Skeletal muscle cell (primary cell): ENCODE measurements around the gene GNAT1.

Experiments used
- DNase-seq: peaks from one replicate; pipeline ENCODE4 v3.0.0-alpha.2; 2010; ENCODE audit warnings: low read depth
- H3K4me3 ChIP-seq: 2 replicates; pipeline ENCODE4 v1.5.1; 2011; ENCODE audit warnings: low read depth, mild to moderate bottlenecking, control low read depth, low read length, moderate library complexity

Gene GNAT1

DNA sequence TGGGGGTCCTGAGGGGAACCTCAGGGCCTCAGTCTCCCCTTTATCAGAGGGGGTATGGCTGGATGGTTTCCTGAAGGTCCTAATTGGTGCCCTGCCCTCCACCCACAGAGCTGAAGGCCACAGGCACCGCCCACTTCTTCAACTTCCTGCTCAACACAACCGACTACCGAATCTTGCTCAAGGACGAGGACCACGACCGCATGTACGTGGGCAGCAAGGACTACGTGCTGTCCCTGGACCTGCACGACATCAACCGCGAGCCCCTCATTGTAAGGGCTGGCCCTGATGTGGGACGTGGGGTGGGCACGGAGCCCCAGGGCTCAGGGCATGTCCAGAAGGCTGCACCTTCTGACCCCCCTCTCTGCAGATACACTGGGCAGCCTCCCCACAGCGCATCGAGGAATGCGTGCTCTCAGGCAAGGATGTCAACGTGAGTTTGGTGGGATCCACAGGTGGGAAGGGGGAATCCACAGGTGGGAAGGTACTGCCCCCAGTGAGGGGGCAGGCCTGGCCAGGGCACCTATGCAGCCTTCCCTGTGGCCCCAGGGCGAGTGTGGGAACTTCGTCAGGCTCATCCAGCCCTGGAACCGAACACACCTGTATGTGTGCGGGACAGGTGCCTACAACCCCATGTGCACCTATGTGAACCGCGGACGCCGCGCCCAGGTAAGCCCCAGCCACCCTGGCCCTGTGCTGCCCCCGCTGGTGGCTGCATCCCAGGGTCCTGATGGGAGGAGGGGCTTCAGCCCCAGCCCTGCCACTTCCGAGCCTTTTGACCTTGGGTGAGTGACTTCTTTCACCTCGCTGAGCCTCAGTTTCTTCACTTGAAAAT, 17.5 kb upstream of the GNAT1 start:
- H3K4me3 ChIP-seq = no peak overlapping the region
- DNase-seq = no peak

DNA sequence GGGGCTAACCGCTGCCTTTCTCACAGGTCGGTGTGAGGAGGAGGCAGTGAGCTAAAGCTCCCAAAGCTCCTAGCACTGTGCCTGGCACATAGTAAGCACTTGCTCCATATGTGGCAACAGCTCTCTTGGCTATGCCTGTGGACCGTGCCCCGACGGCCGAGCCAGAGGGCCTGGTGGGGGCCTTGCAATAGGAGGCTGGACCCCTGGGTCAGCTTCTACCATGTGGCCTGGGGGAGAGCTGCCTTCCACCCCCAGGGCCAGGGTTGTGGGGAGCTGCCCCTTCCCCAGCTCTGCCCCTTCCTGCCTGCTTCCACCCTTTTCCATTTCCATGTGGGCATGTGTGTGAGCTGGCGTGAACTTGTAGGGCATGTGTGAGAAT, 16.9 kb upstream of the GNAT1 start:
- DNase-seq = no peak
- H3K4me3 ChIP-seq = no peak overlapping the region

DNA sequence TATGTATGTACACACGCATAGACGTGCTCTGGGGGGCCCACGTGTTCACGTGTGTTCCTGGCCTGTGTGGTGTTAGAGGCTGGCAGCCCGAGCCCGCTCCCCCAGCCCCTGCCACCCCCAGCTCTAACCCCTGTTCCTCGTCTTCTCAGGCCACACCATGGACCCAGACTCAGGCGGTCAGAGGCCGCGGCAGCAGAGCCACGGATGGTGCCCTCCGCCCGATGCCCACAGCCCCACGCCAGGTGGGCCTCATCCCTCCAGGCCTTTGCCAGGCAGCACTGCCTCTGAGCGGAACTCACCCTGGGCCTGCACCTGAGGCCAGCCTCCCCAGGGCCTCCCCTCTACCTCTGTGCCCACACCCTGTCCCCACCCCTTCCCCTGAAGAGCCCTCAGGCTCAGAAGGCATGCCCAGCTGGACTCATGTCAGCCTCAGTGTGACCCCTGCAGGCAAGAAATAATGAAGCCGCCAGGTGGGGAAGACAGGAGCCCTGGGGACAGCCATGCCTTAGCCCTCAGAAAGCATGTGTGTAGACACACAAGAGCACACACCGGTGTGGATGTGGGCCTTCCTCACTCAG, 16.4 kb upstream of the GNAT1 start:
- no peak for DNase-seq
- H3K4me3 ChIP-seq = no peak overlapping the region

DNA sequence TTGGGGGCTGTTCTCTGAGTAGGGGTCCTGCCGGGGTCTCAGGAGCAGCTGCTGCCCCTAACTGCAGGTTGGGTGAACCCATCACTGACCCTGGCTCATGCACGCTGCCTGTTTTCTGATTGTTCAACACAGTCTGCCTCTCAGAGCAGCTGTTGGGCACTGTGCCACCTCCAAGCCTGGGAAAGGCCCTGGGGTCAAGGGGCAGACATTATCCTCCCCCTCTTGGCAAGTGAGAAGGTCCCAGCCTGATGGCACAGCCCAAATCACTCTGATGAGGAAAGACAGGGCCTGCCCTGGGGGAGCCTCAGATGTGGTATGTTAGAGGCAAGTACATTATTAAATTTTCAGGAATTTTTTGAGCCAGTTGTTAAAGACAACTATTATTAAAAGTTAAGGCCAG, 14.1 kb upstream of the GNAT1 start:
- H3K4me3 ChIP-seq = no peak overlapping the region
- no peak for DNase-seq

DNA sequence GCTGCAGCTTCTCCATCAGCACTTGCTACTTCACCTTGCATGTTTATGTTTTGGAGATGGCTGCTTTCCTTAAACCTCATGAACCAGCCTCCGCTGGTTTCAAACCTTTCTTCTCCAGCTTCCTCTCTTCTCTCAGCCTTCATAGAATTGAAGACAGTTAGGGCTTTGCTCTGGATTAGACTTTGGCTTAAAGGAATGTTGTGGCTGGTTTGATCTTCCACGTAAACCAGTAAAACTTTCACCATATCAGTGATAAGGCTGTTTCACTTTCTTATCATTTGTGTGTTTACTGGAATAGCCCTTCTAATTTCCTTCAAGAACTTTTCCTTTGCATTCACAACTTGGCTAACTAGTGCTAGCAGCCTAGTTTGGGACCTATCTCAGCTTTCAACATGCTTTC, 11.7 kb upstream of the GNAT1 start:
- DNase-seq = no peak
- H3K4me3 ChIP-seq = no peak overlapping the region

DNA sequence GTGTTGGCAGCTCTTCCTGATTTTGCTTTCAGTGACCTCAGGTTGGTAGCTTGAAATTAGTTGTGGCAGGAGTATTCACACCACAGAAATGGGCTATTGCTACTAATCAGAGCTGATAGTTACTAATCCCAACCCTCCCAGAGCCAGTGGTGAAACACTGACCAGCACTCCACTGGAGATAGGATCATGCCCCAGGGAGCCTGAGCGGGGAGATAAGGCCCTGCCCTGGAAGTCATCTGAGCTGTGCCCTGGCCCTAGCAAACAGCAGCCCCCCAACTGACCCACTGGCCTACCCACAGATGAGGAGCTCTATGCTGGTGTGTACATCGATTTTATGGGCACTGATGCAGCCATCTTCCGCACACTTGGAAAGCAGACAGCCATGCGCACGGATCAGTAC, 9.4 kb upstream of the GNAT1 start:
- no peak overlapping the region for H3K4me3 ChIP-seq
- no peak for DNase-seq

DNA sequence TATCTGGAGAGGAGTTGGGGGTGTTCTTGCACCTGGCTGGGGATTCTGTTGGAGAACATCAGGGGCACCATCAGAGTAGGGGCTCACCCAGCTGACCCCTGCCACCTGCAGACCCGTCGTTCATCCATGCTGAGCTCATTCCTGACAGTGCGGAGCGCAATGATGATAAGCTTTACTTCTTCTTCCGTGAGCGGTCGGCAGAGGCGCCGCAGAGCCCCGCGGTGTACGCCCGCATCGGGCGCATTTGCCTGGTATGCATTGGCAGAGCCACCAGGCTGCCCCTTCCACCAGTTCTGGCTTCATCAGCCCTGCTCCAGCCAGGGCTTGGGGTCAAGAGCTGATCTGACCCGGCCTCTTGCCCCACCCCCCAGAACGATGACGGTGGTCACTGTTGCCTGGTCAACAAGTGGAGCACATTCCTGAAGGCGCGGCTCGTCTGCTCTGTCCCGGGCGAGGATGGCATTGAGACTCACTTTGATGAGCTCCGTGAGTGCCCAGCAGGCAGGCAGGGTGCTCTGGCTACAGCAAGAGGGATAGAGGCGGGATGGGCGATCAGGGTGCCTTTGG, 8.8 kb upstream of the GNAT1 start:
- H3K4me3 ChIP-seq = no peak overlapping the region

DNA sequence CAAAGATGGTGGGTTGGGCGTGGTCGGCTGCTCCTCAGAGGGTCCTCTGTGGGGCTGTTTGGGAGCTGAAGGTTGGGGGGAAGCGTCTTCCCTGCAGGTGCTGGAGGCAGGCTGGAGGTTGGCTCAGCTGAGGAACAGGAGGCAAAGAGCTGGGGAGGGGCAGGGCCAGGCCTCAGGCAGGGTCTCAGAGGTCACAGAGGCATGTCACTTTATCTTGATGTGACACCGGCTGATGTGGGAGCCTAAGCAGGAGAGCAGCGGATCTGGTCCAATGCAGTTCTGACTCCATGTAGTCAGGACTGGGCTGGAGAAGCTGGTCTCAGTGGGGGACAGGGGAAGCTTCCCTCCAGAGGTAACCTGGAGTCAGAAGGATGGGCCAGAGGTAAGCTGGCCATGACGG, 7.7 kb upstream of the GNAT1 start:
- no peak for DNase-seq

More for the DNA sequence above, 8.8 kb upstream of the GNAT1 start:
- no peak for DNase-seq

DNA sequence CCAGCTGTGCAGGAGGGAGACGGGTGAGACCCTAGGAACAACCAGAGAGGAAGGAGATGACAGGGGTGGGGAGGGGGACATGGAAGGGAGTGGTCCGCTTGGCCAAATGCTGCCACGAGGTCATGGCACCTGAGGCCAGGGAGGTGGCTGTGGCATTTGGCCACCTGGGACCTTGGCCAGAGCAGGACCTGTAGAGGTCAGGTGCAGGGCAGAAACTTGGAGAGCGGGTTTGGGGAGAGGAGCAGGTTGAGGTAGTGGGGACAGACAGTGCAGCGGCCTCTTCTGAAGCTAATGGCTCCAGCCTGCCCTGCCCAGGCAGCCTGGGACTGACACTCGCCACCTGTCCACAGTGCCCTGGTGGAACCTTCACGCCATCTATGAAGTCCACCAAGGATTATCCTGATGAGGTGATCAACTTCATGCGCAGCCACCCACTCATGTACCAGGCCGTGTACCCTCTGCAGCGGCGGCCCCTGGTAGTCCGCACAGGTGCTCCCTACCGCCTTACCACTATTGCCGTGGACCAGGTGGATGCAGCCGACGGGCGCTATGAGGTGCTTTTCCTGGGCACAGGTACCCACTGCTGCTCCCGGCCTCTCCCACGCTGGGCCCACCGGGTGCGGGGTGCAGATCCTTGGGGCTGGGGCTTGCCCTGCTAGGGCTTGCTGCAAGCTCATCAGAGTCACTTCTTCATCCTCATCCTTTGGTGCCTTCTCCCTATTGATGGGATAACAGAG, 7.0 kb upstream of the GNAT1 start:
- DNase-seq = no peak
- H3K4me3 ChIP-seq = no peak overlapping the region

More for the DNA sequence above, 7.7 kb upstream of the GNAT1 start:
- no peak overlapping the region for H3K4me3 ChIP-seq

DNA sequence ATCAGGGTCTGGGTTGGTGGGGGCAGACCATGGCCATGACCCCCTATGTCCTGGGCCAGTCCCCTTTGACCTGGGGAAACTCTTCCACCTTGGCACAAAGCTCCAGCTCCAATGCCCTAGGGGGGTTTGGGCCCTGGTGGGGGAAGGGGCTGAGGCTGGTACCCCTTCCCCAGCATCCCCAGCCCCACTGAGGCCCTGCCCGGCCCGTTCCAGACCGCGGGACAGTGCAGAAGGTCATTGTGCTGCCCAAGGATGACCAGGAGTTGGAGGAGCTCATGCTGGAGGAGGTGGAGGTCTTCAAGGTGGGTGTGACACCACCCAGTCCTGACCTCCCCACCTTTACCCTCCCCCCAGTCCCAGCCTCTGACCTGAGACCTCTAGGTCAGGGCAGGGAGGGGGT, 6.2 kb upstream of the GNAT1 start:
- no peak overlapping the region for H3K4me3 ChIP-seq
- no peak for DNase-seq

DNA sequence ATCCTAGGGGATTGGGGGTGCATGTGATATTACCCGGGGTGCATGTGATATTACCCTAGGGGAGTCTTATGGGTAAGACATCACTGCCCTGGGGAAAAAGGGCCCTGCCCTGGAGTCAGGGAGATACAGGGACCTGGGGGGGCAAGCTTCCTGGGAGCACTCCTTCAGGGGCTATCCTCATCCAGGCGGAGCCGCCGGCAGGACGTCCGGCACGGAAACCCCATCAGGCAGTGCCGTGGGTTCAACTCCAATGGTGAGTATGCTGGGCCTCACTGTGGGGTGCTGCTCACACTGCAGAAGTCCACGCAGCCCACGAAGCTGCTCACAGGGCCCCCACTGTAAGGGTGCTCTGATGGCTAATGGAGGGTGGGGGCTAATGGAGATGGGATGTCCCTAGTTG, 5.3 kb upstream of the GNAT1 start:
- H3K4me3 ChIP-seq = no peak overlapping the region

DNA sequence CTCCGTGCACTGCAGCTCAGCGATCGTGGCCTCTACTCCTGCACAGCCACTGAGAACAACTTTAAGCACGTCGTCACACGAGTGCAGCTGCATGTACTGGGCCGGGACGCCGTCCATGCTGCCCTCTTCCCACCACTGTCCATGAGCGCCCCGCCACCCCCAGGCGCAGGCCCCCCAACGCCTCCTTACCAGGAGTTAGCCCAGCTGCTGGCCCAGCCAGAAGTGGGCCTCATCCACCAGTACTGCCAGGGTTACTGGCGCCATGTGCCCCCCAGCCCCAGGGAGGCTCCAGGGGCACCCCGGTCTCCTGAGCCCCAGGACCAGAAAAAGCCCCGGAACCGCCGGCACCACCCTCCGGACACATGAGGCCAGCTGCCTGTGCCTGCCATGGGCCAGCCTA, 3.7 kb upstream of the GNAT1 start:
- H3K4me3 ChIP-seq = no peak overlapping the region
- no peak for DNase-seq

More for the DNA sequence above, 5.3 kb upstream of the GNAT1 start:
- DNase-seq = no peak

DNA sequence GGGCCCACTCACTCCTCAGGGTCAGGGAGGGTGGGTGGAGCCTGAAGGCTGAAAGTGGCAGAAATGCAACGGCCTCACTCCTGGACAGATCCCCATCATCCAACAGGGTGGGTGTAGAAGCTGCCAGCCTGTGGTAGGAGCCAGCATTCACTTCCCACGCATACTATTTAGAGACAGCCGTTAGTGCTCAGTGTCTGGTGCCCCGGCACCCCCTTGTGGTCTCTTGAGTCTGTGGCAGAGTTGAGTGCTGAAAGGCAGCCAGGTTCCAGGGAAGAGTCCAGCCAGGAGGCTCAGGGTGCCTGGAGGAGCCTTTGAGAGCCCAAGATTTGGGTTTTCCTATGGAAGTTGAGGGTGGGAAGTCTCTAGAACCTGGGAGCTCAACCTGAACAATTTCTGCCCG, 2.1 kb upstream of the GNAT1 start:
- no peak overlapping the region for H3K4me3 ChIP-seq
- DNase-seq = peak; percentile 40

DNA sequence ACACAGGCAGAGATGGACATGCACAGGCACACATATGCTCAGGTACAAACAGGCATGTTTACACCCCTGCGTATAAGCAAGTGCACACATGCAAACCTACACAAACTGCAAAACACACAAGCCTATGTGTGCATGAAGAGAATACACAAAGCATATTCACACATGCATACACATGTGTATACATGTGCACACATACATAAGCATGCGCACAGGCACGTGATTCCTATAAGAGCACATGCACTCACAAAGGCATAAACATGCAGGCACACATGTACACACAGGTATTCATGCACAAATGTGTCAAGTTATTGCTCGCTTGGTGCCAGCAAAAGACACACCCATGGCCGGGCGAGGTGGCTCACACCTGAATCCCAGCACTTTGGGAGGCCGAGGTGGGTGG, 1.4 kb upstream of the GNAT1 start:
- DNase-seq = no peak
- no peak overlapping the region for H3K4me3 ChIP-seq

DNA sequence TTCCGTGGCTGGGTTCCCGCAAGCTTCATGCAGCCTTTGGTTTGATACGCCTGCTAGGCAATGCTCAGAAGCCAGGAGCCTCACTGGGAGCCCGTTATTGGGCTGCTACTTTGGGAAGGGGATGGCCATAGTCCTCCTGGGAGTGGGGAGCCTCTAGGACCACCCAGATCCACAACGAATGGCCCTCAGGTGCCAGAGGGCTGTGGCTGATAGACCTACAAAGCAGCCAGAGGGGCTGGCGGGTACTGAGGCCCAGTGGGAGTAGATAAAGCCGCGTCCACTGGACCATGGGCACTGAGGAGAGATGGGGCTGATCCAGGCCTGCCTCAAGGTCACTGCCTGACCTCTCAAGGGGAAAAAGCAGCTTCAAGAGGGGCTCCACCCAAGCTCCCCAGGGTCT, 714 bp downstream of the GNAT1 start:
- DNase-seq = no peak

DNA sequence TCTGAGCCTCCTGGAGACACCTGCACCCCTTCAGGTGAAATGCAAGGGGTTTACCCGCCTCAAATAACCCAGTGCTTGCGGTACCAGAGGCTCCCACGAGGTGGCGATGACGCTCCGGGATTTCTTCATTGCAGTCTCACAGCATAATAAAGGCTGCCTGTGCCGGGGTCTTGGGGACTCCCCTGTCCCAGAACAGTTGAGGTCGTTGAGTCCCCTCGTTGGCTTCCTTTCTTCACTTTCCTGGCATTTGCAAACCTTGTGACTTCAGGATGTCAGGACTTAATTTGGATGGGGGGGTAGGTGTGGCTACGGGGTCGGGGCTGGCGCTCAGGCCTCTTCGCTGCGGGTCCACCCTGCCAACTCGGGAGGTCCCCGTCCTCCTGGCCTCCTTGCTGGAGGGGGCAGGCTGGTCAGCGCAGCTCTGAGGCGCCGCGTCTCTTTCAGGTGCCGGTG, 1.3 kb downstream of the GNAT1 start:
- H3K4me3 ChIP-seq = no peak overlapping the region
- DNase-seq = no peak

More for the DNA sequence above, 714 bp downstream of the GNAT1 start:
- no peak overlapping the region for H3K4me3 ChIP-seq

DNA sequence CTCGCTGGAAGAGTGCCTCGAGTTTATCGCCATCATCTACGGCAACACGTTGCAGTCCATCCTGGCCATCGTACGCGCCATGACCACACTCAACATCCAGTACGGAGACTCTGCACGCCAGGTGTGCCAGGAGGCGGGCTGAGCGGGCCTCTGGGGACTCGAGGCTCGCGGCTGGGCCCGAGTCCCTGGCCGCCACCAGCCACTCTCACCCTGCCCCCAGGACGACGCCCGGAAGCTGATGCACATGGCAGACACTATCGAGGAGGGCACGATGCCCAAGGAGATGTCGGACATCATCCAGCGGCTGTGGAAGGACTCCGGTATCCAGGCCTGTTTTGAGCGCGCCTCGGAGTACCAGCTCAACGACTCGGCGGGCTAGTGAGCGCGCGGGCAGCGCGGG, 1.9 kb downstream of the GNAT1 start:
- no peak overlapping the region for H3K4me3 ChIP-seq
- no peak for DNase-seq

DNA sequence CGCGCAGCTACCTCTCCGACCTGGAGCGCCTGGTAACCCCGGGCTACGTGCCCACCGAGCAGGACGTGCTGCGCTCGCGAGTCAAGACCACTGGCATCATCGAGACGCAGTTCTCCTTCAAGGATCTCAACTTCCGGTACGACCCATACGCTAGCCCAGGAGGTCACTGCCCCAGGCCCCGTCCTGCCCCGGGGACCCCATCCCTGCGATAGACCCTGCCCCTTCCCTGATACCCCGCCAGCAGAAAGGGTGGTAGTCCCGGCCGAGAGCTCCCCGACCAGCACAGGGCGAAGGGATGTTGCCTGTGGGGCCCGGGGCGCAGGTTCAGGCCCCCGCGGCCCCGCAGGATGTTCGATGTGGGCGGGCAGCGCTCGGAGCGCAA, 2.3 kb downstream of the GNAT1 start:
- no peak for DNase-seq
- H3K4me3 ChIP-seq = no peak overlapping the region

DNA sequence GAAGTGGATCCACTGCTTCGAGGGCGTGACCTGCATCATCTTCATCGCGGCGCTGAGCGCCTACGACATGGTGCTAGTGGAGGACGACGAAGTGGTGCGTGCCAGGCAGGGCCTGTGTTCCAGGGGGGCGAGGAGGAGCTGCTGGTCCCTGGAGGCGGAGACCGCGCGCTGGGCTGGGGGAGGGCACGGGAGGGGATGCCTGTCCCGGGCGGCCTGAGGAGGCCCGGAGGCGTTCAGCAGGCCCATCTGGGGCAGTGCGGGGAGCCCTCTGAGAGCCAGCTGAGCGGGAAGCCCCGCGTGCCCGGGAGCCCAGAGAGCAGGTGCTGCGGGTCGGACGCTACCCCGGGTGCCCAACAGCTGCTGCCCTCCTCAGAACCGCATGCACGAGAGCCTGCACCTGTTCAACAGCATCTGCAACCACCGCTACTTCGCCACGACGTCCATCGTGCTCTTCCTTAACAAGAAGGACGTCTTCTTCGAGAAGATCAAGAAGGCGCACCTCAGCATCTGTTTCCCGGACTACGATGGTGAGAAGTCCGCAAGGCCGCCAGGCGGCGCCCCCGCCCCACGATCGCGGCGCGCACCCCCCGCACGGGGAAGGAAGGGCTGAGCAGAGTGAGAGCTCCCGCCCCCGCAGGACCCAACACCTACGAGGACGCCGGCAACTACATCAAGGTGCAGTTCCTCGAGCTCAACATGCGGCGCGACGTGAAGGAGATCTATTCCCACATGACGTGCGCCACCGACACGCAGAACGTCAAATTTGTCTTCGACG, 2.9 kb downstream of the GNAT1 start:
- DNase-seq = peak; percentile 25
- no peak overlapping the region for H3K4me3 ChIP-seq
